H1 (cell line): Measurements from ENCODE around the gene TMEM59L. TPM values are rescaled to one million over a fixed set of nuclear protein-coding genes. Genes with fewer than 3 reads are reported as not detected.

Experiments used
- CTCF ChIA-PET: fragments of 300-600 bp; sonication (Branson Sonifier 250); formaldehyde crosslinking; loops from one replicate; lab custom pipeline; 2021; ENCODE audit not compliant: partially characterized antibody; lab: Charles Lee
- POLR2A ChIA-PET: fragments of 300-600 bp; sonication (Branson Sonifier 250); formaldehyde crosslinking; loops from one replicate; lab custom pipeline; 2021; ENCODE audit warnings: inconsistent platforms; ENCODE audit not compliant: partially characterized antibody; lab: Charles Lee
- DNase-seq, 2 experiments: peaks; one replicate each; pipeline versions ENCODE4 v3.0.0 to v3.0.0-alpha.2; 2010 to 2022; ENCODE audit warnings: low spot score in 2 of 2, low read depth in 1 of 2, mixed read lengths in 1 of 2
- FAIRE-seq: peaks from 2 replicates; lab custom pipeline; 2011; peaks lifted over from hg19 to GRCh38; lab: Jason Lieb, UNC
- H2AFZ ChIP-seq: 2 replicates; pipeline ENCODE4 v1.8.1; 2012; ENCODE audit warnings: low read length, inconsistent platforms
- H2AK5ac ChIP-seq: 2 replicates; pipeline ENCODE4 v1.6.1; 2013; ENCODE audit warnings: low read depth, low read length
- H2BK120ac ChIP-seq: replicated peaks from 2 replicates; pipeline ENCODE3; 2013; ENCODE audit warnings: low read depth, low read length, inconsistent platforms
- H2BK12ac ChIP-seq: 2 replicates; pipeline ENCODE4 v1.6.1; 2013; ENCODE audit warnings: low read depth, low read length
- H2BK15ac ChIP-seq: 2 replicates; pipeline ENCODE4 v1.6.1; 2013; ENCODE audit warnings: low read length
- H2BK20ac ChIP-seq: 2 replicates; pipeline ENCODE4 v1.6.1; 2013; ENCODE audit warnings: low read length
- H2BK5ac ChIP-seq: 2 replicates; pipeline ENCODE4 v1.6.1; 2013; ENCODE audit warnings: low read depth, low read length
- H3K14ac ChIP-seq: 2 replicates; pipeline ENCODE4 v1.6.1; 2013; ENCODE audit warnings: inconsistent platforms; ENCODE audit not compliant: insufficient read length
- H3K18ac ChIP-seq: 2 replicates; pipeline ENCODE4 v1.6.1; 2013; ENCODE audit warnings: low read length; ENCODE audit errors: extremely low read depth
- H3K23ac ChIP-seq: 2 replicates; pipeline ENCODE4 v1.6.1; 2013; ENCODE audit warnings: inconsistent platforms; ENCODE audit not compliant: insufficient read length
- H3K23me2 ChIP-seq: 2 replicates; pipeline ENCODE4 v1.6.1; 2013; ENCODE audit warnings: low read depth, low read length
- H3K27ac ChIP-seq: 2 replicates; pipeline ENCODE4 v1.6.1; 2011; ENCODE audit warnings: low read depth, low read length, inconsistent platforms
- H3K27me3 ChIP-seq, 4 experiments: replicated peaks in 1 of 4; 1 replicate in 1 of 4; 2 replicates in 3 of 4; pipeline versions ENCODE4 v1.6.1 to v1.8.1; 2011 to 2013; ENCODE audit warnings: low read length in 3 of 4, mild to moderate bottlenecking in 3 of 4, inconsistent platforms in 2 of 4, mixed read lengths in 2 of 4, moderate library complexity in 1 of 4; ENCODE audit not compliant: control insufficient read depth in 3 of 4, insufficient read depth in 3 of 4; ENCODE audit errors: extremely low read depth in 1 of 4
- H3K36me3 ChIP-seq, 4 experiments: 2 replicates each; pipeline versions ENCODE4 v1.6.1 to v1.8.1; 2011 to 2013; ENCODE audit warnings: mild to moderate bottlenecking in 4 of 4, low read length in 3 of 4, moderate library complexity in 2 of 4, control low read depth in 1 of 4, inconsistent platforms in 1 of 4; ENCODE audit not compliant: insufficient read depth in 4 of 4, control insufficient read depth in 2 of 4
- H3K4ac ChIP-seq: replicated peaks from 2 replicates; pipeline ENCODE3; 2013; ENCODE audit warnings: low read length, low read depth, mixed read lengths, inconsistent platforms; ENCODE audit not compliant: insufficient read length
- H3K4me1 ChIP-seq, 4 experiments: replicated peaks in 1 of 4; 1 replicate in 1 of 4; 2 replicates in 3 of 4; pipeline versions ENCODE4 v1.6.1 to v1.8.1; 2011 to 2013; ENCODE audit warnings: low read length in 3 of 4, inconsistent platforms in 2 of 4, mixed read lengths in 1 of 4; ENCODE audit not compliant: insufficient read depth in 4 of 4, control insufficient read depth in 3 of 4
- H3K4me2 ChIP-seq, 2 experiments: 2 replicates each; pipeline versions ENCODE4 v1.6.1 to v1.8.1; 2011 to 2013; ENCODE audit warnings: low read depth in 2 of 2, low read length in 2 of 2, control low read depth in 1 of 2, inconsistent platforms in 1 of 2, mild to moderate bottlenecking in 1 of 2; ENCODE audit not compliant: insufficient read depth in 1 of 2
- H3K4me3 ChIP-seq, 4 experiments: fragments of 200-600, 300-600 bp in 1 of 4; sonication (generic), shearing (Covaris generic), sonication (Bioruptor Twin) in 1 of 4; 2 replicates each; pipeline versions ENCODE4 v1.5.1 to v1.8.1; 2011 to 2016; ENCODE audit warnings: low read length in 4 of 4, low read depth in 3 of 4, control low read depth in 2 of 4, inconsistent platforms in 2 of 4, mild to moderate bottlenecking in 2 of 4, mixed read lengths in 1 of 4, moderate library complexity in 1 of 4; ENCODE audit not compliant: insufficient read depth in 2 of 4; ENCODE audit errors: extremely low read depth in 1 of 4
- H3K56ac ChIP-seq: replicated peaks from 2 replicates; pipeline ENCODE3; 2013; ENCODE audit warnings: low read depth, mild to moderate bottlenecking, mixed read lengths, low read length, inconsistent platforms; ENCODE audit not compliant: insufficient read length
- H3K79me1 ChIP-seq: 2 replicates; pipeline ENCODE4 v1.6.1; 2013; ENCODE audit warnings: low read depth, low read length, control low read depth
- H3K79me2 ChIP-seq, 2 experiments: 2 replicates each; pipeline versions ENCODE4 v1.6.1 to v1.8.1; 2012 to 2013; ENCODE audit warnings: low read length in 2 of 2, mild to moderate bottlenecking in 2 of 2, inconsistent platforms in 1 of 2; ENCODE audit not compliant: insufficient read depth in 2 of 2, control insufficient read depth in 1 of 2
- H3K9ac ChIP-seq, 4 experiments: replicated peaks in 1 of 4; 1 replicate in 1 of 4; 2 replicates in 3 of 4; pipeline versions ENCODE4 v1.6.1 to v1.8.1; 2011 to 2013; ENCODE audit warnings: low read depth in 3 of 4, low read length in 3 of 4, control low read depth in 2 of 4, mild to moderate bottlenecking in 2 of 4, moderate library complexity in 2 of 4, inconsistent platforms in 1 of 4; ENCODE audit errors: extremely low read depth in 1 of 4
- H3K9me3 ChIP-seq, 2 experiments: 2 replicates each; pipeline versions ENCODE4 v1.6.1 to v1.8.1; 2012 to 2013; ENCODE audit warnings: mild to moderate bottlenecking in 2 of 2, moderate library complexity in 2 of 2, control low read depth in 1 of 2, inconsistent platforms in 1 of 2, low read depth in 1 of 2, low read length in 1 of 2, mixed read lengths in 1 of 2; ENCODE audit not compliant: insufficient read depth in 2 of 2
- H4K20me1 ChIP-seq, 2 experiments: replicated peaks in 1 of 2; 2 replicates each; pipeline versions ENCODE3 to v1.8.1; 2011 to 2013; ENCODE audit warnings: inconsistent platforms in 2 of 2, low read length in 2 of 2, mild to moderate bottlenecking in 1 of 2; ENCODE audit not compliant: insufficient read depth in 2 of 2, control insufficient read depth in 1 of 2
- H4K5ac ChIP-seq: 2 replicates; pipeline ENCODE4 v1.6.1; 2013; ENCODE audit warnings: low read length, low read depth, mixed read lengths, inconsistent platforms; ENCODE audit not compliant: insufficient read length
- H4K8ac ChIP-seq: 2 replicates; pipeline ENCODE4 v1.8.0; 2013; ENCODE audit warnings: mild to moderate bottlenecking, moderate library complexity, low read length, inconsistent platforms; ENCODE audit not compliant: insufficient read depth; ENCODE audit errors: extremely low read depth
- H4K91ac ChIP-seq: replicated peaks from 2 replicates; pipeline ENCODE3; 2013; ENCODE audit warnings: low read length, mixed read lengths, inconsistent platforms; ENCODE audit not compliant: insufficient read length
- POLR2A ChIP-seq, 2 experiments: IDR thresholded peaks; 1 replicate in 1 of 2; 2 replicates in 1 of 2; pipeline ENCODE4 v1.6.1; 2011; ENCODE audit warnings: low read depth in 2 of 2, low read length in 2 of 2, mild to moderate bottlenecking in 2 of 2; ENCODE audit errors: control extremely low read depth in 1 of 2
- TBP ChIP-seq: IDR thresholded peaks from 2 replicates; pipeline ENCODE4 v1.6.1; 2011; ENCODE audit warnings: low read depth, low read length, improper control_type of control experiment
- whole genome bisulfite sequencing, 2 experiments: shearing (Covaris generic) in 1 of 2; methylation state at CpG; one replicate each; pipeline versions ENCODE4 v1.1.6 to v1.1.7; 2013 to 2015; ENCODE audit warnings: low lambda C conversion rate in 2 of 2, mixed read lengths in 2 of 2, inconsistent platforms in 1 of 2, low coverage in 1 of 2, missing lambda C conversion rate in 1 of 2; ENCODE audit not compliant: insufficient replicate concordance in 2 of 2, insufficient coverage in 1 of 2, insufficient read length in 1 of 2; ENCODE audit errors: extremely low coverage in 1 of 2, missing lambda C conversion rate in 1 of 2; 5-methylcytosine and 5-hydroxymethylcytosine counted together
- polyA plus RNA-seq, 7 experiments: library from polyadenylated mRNA; depleted of rRNA in 3 of 7; stranded (reverse) in 5 of 7; unstranded in 2 of 7; fragments of >200 nt in 5 of 7; fragments of 200-250 nt in 2 of 7; gene quantifications; 1 replicate in 5 of 7; 2 replicates in 1 of 7; 4 replicates in 1 of 7; pipeline versions ENCODE4 v1.2.1 to v1.2.3, GENCODE V29; 2011 to 2013; ENCODE audit warnings: missing spikeins in 2 of 7, mixed read lengths in 2 of 7
- total RNA-seq: library from RNA; stranded (reverse); fragmentation: NEBNext Ultra II Directional; extraction: Animal tissue kit (Norgen Biotek cat#: 25700); gene quantifications from 2 replicates; pipeline ENCODE4 v1.2.1, GENCODE V29; 2021

TMEM59L gene
- total and polyA plus RNA-seq, 2 of the 8 experiments (the other 6 are each of a cell fraction or from before 2014, with no cell fraction given), result 4.0 to 12.2 TPM

DNA sequence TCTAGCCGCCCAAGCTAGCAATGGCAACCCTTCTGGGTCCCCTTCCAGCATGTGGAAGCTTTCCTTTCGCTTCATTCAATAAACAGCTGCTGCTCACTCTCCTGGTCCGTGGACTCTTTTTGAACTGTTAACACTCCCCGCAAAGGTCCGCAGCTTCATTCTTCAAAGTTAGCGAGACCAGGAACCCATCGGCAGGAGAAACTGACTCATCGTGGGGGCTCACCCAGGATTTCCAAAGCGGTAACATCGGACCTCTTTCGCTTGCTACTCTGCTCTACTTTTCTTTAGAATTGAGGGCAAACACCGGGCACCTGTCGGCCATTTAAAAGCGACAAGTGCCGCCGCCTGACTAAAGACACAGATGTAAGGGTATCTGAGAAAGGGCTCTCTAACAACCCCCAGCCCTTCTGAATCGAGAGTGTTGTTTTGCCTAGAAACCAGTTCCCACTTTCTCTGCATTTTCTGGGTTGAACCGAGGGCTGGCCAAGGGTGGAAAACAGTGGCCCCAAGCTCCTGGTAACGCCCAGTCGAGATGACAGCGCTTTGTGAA lies 35.2 kb upstream of the TMEM59L start:
- TF ChIP-seq POLR2A (IDR thresholded peaks at IDR 0.05; ENCODE audit: control extremely low read depth in 1 of 2, low read depth in 2 of 2, low read length in 2 of 2) (peak; percentile 29 to 50; a peak in 2 of 3 replicates), TBP (no peak)
- 95% methylated on average over 21 of the region's 21 CpGs; no CpG with 5 or more reads in 1 of the 2 experiments for WGBS, 2 experiments
- H3K36me3 ChIP-seq, result peaks cover 16 to 44% (median 32%) of the 10 kb centered on the region in 4 experiments
- no peak overlapping the region for H3K56ac ChIP-seq
- no peak overlapping the region for H3K4me3 ChIP-seq
- H3K23ac ChIP-seq, result no peak overlapping the region
- H3K18ac ChIP-seq, result no peak overlapping the region
- no peak overlapping the region for H2BK20ac ChIP-seq
- H3K79me1 ChIP-seq, result peaks cover 13% of the 10 kb centered on the region
- no peak overlapping the region for H3K4ac ChIP-seq
- no peak overlapping the region for H3K27ac ChIP-seq
- ChIA-PET CTCF (interaction anchor here (0.9 to 1.3 kb wide), 4 partner anchors 9 to 116 kb away, joined by 3 to 4 read pairs (median 4); partner anchors contain the start of gene REX1BD), POLR2A (interaction anchor here (0.8 to 3.8 kb wide), 11 partner anchors 10 to 120 kb away, joined by 3 to 72 read pairs (median 4); partner anchors contain the start of genes KXD1, REX1BD and TMEM59L)
- peaks cover 0 to 9% (median 6%) of the 10 kb centered on the region in 4 experiments; a peak in 6 of 7 replicates for H3K4me1 ChIP-seq
- no peak overlapping the region for H4K8ac ChIP-seq
- H4K20me1 ChIP-seq, result peaks cover 9 to 24% of the 10 kb centered on the region in 2 experiments
- peaks cover 6% of the 10 kb centered on the region for H3K23me2 ChIP-seq
- no peak overlapping the region for H3K4me2 ChIP-seq
- H2AFZ ChIP-seq, result no peak overlapping the region
- no peak overlapping the region; a peak in 1 of 7 replicates for H3K9ac ChIP-seq
- DNase-seq, result no peak
- no peaks in the 10 kb centered on the region for H3K27me3 ChIP-seq
- FAIRE-seq, result no peak
- no peak overlapping the region for H2BK5ac ChIP-seq
- H3K14ac ChIP-seq, result no peak overlapping the region
- H4K91ac ChIP-seq, result no peak overlapping the region
- peaks cover 7 to 14% of the 10 kb centered on the region in 2 experiments for H3K79me2 ChIP-seq
- H4K5ac ChIP-seq, result no peak overlapping the region
- no peaks in the 10 kb centered on the region for H3K9me3 ChIP-seq
- no peak overlapping the region for H2BK12ac ChIP-seq
- H2BK120ac ChIP-seq, result no peak overlapping the region
- H2BK15ac ChIP-seq, result no peak overlapping the region
- H2AK5ac ChIP-seq, result no peak overlapping the region
